OCI-LY3 (cell line): ENCODE data around the gene OOSP4B.
"Not testable (repeated sequence)": the region's sequence is repeated elsewhere in the genome, so short reads cannot be mapped to it uniquely, and the experiment has no call there.

Source experiments
- H2AFZ ChIP-seq: fragments of 200-600, 300-600 bp; shearing (Covaris generic); 2 replicates; pipeline ENCODE4 v1.6.0; 2014; ENCODE audit warnings: antibody characterized with exemption, low read depth, low read length
- H3K27ac ChIP-seq: fragments of 200-600, 300-600 bp; sonication (generic); 2 replicates; pipeline ENCODE4 v1.5.1; 2014; ENCODE audit warnings: mild to moderate bottlenecking, low read length, moderate library complexity, mixed read lengths
- H3K27me3 ChIP-seq: fragments of 200-600, 300-600 bp; sonication (generic); 2 replicates; pipeline ENCODE4 v1.6.1; 2014; ENCODE audit warnings: low read depth, low read length, mixed read lengths
- H3K36me3 ChIP-seq: fragments of 200-600, 300-600 bp; sonication (generic); replicated peaks from 2 replicates; pipeline ENCODE3; 2014; ENCODE audit warnings: low read depth, low read length, mixed read lengths
- H3K4me1 ChIP-seq: fragments of 300-600, 200-600 bp; sonication (generic); 2 replicates; pipeline ENCODE4 v1.6.1; 2014; ENCODE audit warnings: low read length, mixed read lengths
- H3K4me2 ChIP-seq: fragments of 200-600, 300-600 bp; sonication (generic); 2 replicates; pipeline ENCODE4 v1.6.1; 2014; ENCODE audit warnings: low read length, mixed read lengths
- H3K4me3 ChIP-seq: fragments of 300-600, 200-600 bp; sonication (generic); 2 replicates; pipeline ENCODE4 v1.5.1; 2014; ENCODE audit warnings: antibody characterized with exemption, mild to moderate bottlenecking, low read length, moderate library complexity
- H3K79me2 ChIP-seq: fragments of 300-600, 200-600 bp; shearing (Covaris generic); 2 replicates; pipeline ENCODE4 v1.6.1; 2014; ENCODE audit warnings: mild to moderate bottlenecking, low read length, mixed read lengths
- H3K9ac ChIP-seq: fragments of 300-600, 200-600 bp; shearing (Covaris generic); 2 replicates; pipeline ENCODE4 v1.6.0; 2014; ENCODE audit warnings: mild to moderate bottlenecking, low read length, moderate library complexity
- H3K9me3 ChIP-seq: fragments of 200-600, 300-600 bp; shearing (Covaris generic); 2 replicates; pipeline ENCODE4 v1.6.1; 2014; ENCODE audit warnings: low read length, mixed read lengths; ENCODE audit not compliant: insufficient read depth
- H4K20me1 ChIP-seq: fragments of 200-600, 300-600 bp; sonication (generic); 2 replicates; pipeline ENCODE4 v1.6.1; 2016; ENCODE audit warnings: low read length, mixed read lengths; ENCODE audit not compliant: insufficient read depth
- CTCF ChIP-seq: fragments of 200-600, 300-600 bp; sonication (generic); IDR thresholded peaks from 2 replicates; pipeline ENCODE4 v1.5.1; 2014; ENCODE audit warnings: antibody characterized with exemption, low read length, low read depth
- EZH2phosphoT487 ChIP-seq: fragments of 200-600 bp; shearing (Covaris generic); IDR thresholded peaks from 2 replicates; pipeline ENCODE4 v1.6.1; 2018; ENCODE audit warnings: antibody characterized with exemption, mixed run types, low read depth

Gene OOSP4B

GRCh38 chr11:60005360-60005759 lies 11.6 kb upstream of the OOSP4B start:
- no peaks in the 10 kb centered on the region for H3K27me3 ChIP-seq
- H3K36me3 ChIP-seq, result no peaks in the 10 kb centered on the region
- no peaks in the 10 kb centered on the region for H3K79me2 ChIP-seq
- no peak overlapping the region for H3K27ac ChIP-seq
- no peak overlapping the region for H2AFZ ChIP-seq
- H3K9ac ChIP-seq, result no peak overlapping the region
- no peak overlapping the region for H3K4me3 ChIP-seq
- H3K4me1 ChIP-seq, result no peaks in the 10 kb centered on the region
- no peaks in the 10 kb centered on the region for H4K20me1 ChIP-seq
- no peaks in the 10 kb centered on the region for H3K9me3 ChIP-seq
- no peak overlapping the region for H3K4me2 ChIP-seq
- TF ChIP-seq CTCF (no peak), EZH2phosphoT487 (no peak)

GRCh38 chr11:60018058-60018457 lies 1.1 kb downstream of the OOSP4B start:
- no peak for TF ChIP-seq CTCF
- TF ChIP-seq EZH2phosphoT487, result no peak
- Histone ChIP-seq H3K36me3 (no peaks in the 10 kb centered on the region), H2AFZ (no peak overlapping the region), H3K4me3 (no peak overlapping the region), H3K4me1 (no peaks in the 10 kb centered on the region), H3K27me3 (no peaks in the 10 kb centered on the region), H3K9me3 (no peaks in the 10 kb centered on the region), H3K79me2 (no peaks in the 10 kb centered on the region), H3K27ac (no peak overlapping the region), H3K9ac (no peak overlapping the region), H4K20me1 (no peaks in the 10 kb centered on the region), H3K4me2 (no peak overlapping the region)

GRCh38 chr11:60020376-60020775 lies 3.4 kb downstream of the OOSP4B start:
- H3K27ac ChIP-seq, H3K4me2 ChIP-seq, H2AFZ ChIP-seq: not testable (repeated sequence)

GRCh38 chr11:60029015-60029632 lies 12.1 kb downstream of the OOSP4B start:
- Histone ChIP-seq H3K4me1 (peaks cover 6% of the 10 kb centered on the region), H3K36me3 (no peaks in the 10 kb centered on the region), H3K27ac (no peak overlapping the region), H4K20me1 (no peaks in the 10 kb centered on the region), H3K27me3 (0 out of 2 replicates have a peak, but pooled peaks cover 5% of the 10 kb centered on the region), H3K4me2 (no peak overlapping the region), H2AFZ (no peak overlapping the region), H3K9me3 (no peaks in the 10 kb centered on the region), H3K4me3 (no peak overlapping the region), H3K79me2 (no peaks in the 10 kb centered on the region), H3K9ac (no peak overlapping the region)
- TF ChIP-seq EZH2phosphoT487, result no peak
- no peak for TF ChIP-seq CTCF

More at GRCh38 chr11:60020376-60020775, 3.4 kb downstream of the OOSP4B start:
- H3K36me3 ChIP-seq, H3K79me2 ChIP-seq, H3K27me3 ChIP-seq, H3K4me1 ChIP-seq, H3K9me3 ChIP-seq, H3K4me3 ChIP-seq, H4K20me1 ChIP-seq, H3K9ac ChIP-seq: not testable (repeated sequence)
